Keratinocyte (primary cell): Measurements from ENCODE around the gene LRRC74B. TPM values are rescaled to one million over a fixed set of nuclear protein-coding genes. Genes with fewer than 3 reads are reported as not detected.
"Not testable (repeated sequence)": the region's sequence is repeated elsewhere in the genome, so short reads cannot be mapped to it uniquely, and the experiment has no call there.

Experiments
- DNase-seq: peaks from one replicate; pipeline ENCODE4 v3.0.0-alpha.2; 2011; ENCODE audit warnings: low read depth, missing footprints, low spot score
- FAIRE-seq: peaks from 2 replicates; lab custom pipeline; 2011; peaks lifted over from hg19 to GRCh38; lab: Jason Lieb, UNC
- H2AFZ ChIP-seq: 2 replicates; pipeline ENCODE4 v1.6.0; 2012; ENCODE audit warnings: low read length, control low read depth, inconsistent platforms; ENCODE audit not compliant: control insufficient read depth
- H3K27ac ChIP-seq: 2 replicates; pipeline ENCODE4 v1.5.1; 2011; ENCODE audit warnings: low read length; ENCODE audit not compliant: control insufficient read depth, insufficient read depth
- H3K27me3 ChIP-seq: 3 replicates; pipeline ENCODE4 v1.6.0; 2011; ENCODE audit warnings: low read length; ENCODE audit not compliant: control insufficient read depth, insufficient read depth; ENCODE audit errors: extremely low read depth
- H3K36me3 ChIP-seq, 2 experiments: 2 replicates in 1 of 2; 3 replicates in 1 of 2; pipeline ENCODE4 v1.5.1; 2011; ENCODE audit warnings: low read length in 2 of 2, mild to moderate bottlenecking in 1 of 2; ENCODE audit not compliant: control insufficient read depth in 2 of 2, insufficient read depth in 2 of 2; ENCODE audit errors: extremely low read depth in 1 of 2
- H3K4me1 ChIP-seq: 3 replicates; pipeline ENCODE4 v1.5.1; 2011; ENCODE audit warnings: low read length; ENCODE audit not compliant: control insufficient read depth, insufficient read depth; ENCODE audit errors: extremely low read depth
- H3K4me2 ChIP-seq: 3 replicates; pipeline ENCODE4 v1.6.0; 2011; ENCODE audit warnings: low read depth, low read length; ENCODE audit not compliant: control insufficient read depth, insufficient read depth; ENCODE audit errors: extremely low read depth
- H3K4me3 ChIP-seq, 3 experiments: fragments of 200-600 bp in 1 of 3; sonication (generic) in 1 of 3; 2 replicates in 2 of 3; 3 replicates in 1 of 3; pipeline ENCODE4 v1.5.1; 2011 to 2016; ENCODE audit warnings: low read length in 3 of 3, mild to moderate bottlenecking in 3 of 3, control low read depth in 2 of 3, inconsistent platforms in 1 of 3, low read depth in 1 of 3, mixed read lengths in 1 of 3, mixed run types in 1 of 3, moderate library complexity in 1 of 3; ENCODE audit not compliant: control insufficient read depth in 2 of 3, insufficient read depth in 2 of 3; ENCODE audit errors: extremely low read depth in 1 of 3
- H3K79me2 ChIP-seq: 2 replicates; pipeline ENCODE4 v1.6.0; 2012; ENCODE audit warnings: low read length; ENCODE audit not compliant: control insufficient read depth, insufficient read depth
- H3K9ac ChIP-seq: 3 replicates; pipeline ENCODE4 v1.6.0; 2011; ENCODE audit warnings: low read length; ENCODE audit not compliant: control insufficient read depth, insufficient read depth; ENCODE audit errors: extremely low read depth
- H3K9me1 ChIP-seq: 3 replicates; pipeline ENCODE4 v1.6.0; 2011; ENCODE audit warnings: low read length; ENCODE audit not compliant: control insufficient read depth, insufficient read depth; ENCODE audit errors: extremely low read depth
- H3K9me3 ChIP-seq: 2 replicates; pipeline ENCODE4 v1.5.1; 2012; ENCODE audit warnings: low read depth, low read length; ENCODE audit not compliant: control insufficient read depth
- H4K20me1 ChIP-seq: 3 replicates; pipeline ENCODE4 v1.6.0; 2011; ENCODE audit warnings: low read length; ENCODE audit not compliant: control insufficient read depth, insufficient read depth; ENCODE audit errors: extremely low read depth
- CTCF ChIP-seq, 3 experiments: IDR thresholded peaks in 1 of 3; conservative IDR thresholded peaks in 1 of 3; optimal IDR thresholded peaks in 1 of 3; 2 replicates in 2 of 3; 3 replicates in 1 of 3; pipeline versions ENCODE3 to v1.5.1; 2011; ENCODE audit warnings: low read length in 3 of 3, mild to moderate bottlenecking in 3 of 3, moderate library complexity in 2 of 3, control low read depth in 1 of 3, inconsistent platforms in 1 of 3; ENCODE audit not compliant: insufficient read depth in 2 of 3; ENCODE audit errors: extremely low read depth in 1 of 3
- EZH2 ChIP-seq: IDR thresholded peaks from one replicate; pipeline ENCODE4 v1.6.1; 2012; ENCODE audit warnings: inconsistent platforms, mild to moderate bottlenecking, low read length, moderate library complexity
- dilution Hi-C: fragments of 300-500 bp; cut with MboI; formaldehyde crosslinking; loops from one replicate; pipeline ENCODE4 v1.7.0; 2020; ENCODE audit warnings: low sequenced_read_pairs; ENCODE audit not compliant: extremely low pct_ligation_motif_present
- polyA plus RNA-seq, 5 experiments: library from polyadenylated mRNA; depleted of rRNA in 3 of 5; stranded (reverse) in 3 of 5; stranded (forward) in 1 of 5; unstranded in 1 of 5; fragments of >200 nt; gene quantifications; 1 replicate in 1 of 5; 2 replicates in 3 of 5; 3 replicates in 1 of 5; pipeline versions ENCODE4 v1.2.1 to v1.2.3, GENCODE V29; 2011 to 2012; ENCODE audit warnings: missing spikeins in 2 of 5, low read depth in 1 of 5, low replicate concordance in 1 of 5

The LRRC74B gene
- polyA plus RNA-seq, 1 donor (not counting 4 experiments of a cell fraction or from before 2014, with no cell fraction given): not detected

- Histone ChIP-seq H3K4me3 (no peak overlapping the region), H3K9me1 (no peaks in the 10 kb centered on the region), H4K20me1 (no peaks in the 10 kb centered on the region), H3K79me2 (no peaks in the 10 kb centered on the region), H3K36me3 (no peaks in the 10 kb centered on the region), H3K4me1 (peaks cover 21% of the 10 kb centered on the region), H3K27ac (no peak overlapping the region), H2AFZ (no peak overlapping the region), H3K9ac (no peak overlapping the region), H3K27me3 (no peaks in the 10 kb centered on the region), H3K4me2 (no peak overlapping the region), H3K9me3 (no peaks in the 10 kb centered on the region)
- FAIRE-seq (no peak), DNase-seq (no peak)
- TF ChIP-seq CTCF (optimal IDR thresholded peaks at IDR 0.05 in 1 of 3, IDR thresholded peaks at IDR 0.05 in 1 of 3, conservative IDR thresholded peaks at IDR 0.05 in 1 of 3; ENCODE audit: extremely low read depth in 1 of 3, insufficient read depth in 2 of 3, low read length in 3 of 3) (no peak), EZH2 (no peak)
- dilution Hi-C loops: no loop called here
These were observed 2.0 kb downstream of the LRRC74B start for GRCh38 chr22:21047730-21048129.

- not testable (repeated sequence) for FAIRE-seq
These were observed 2.7 kb downstream of the LRRC74B start for GRCh38 chr22:21048448-21048847.

GRCh38 chr22:21048965-21049364 lies 3.2 kb downstream of the LRRC74B start:
- H3K27ac ChIP-seq, DNase-seq, H3K4me2 ChIP-seq, H3K9me3 ChIP-seq, H3K79me2 ChIP-seq, H3K27me3 ChIP-seq, H2AFZ ChIP-seq, H3K9me1 ChIP-seq, H3K4me3 ChIP-seq, dilution Hi-C loops, H3K36me3 ChIP-seq, H4K20me1 ChIP-seq, FAIRE-seq, H3K9ac ChIP-seq: not testable (repeated sequence)
- peaks cover 15% of the 10 kb centered on the region for H3K4me1 ChIP-seq

More at GRCh38 chr22:21048448-21048847, 2.7 kb downstream of the LRRC74B start:
- H3K9me3 ChIP-seq, H3K9me1 ChIP-seq, H3K9ac ChIP-seq, H3K27me3 ChIP-seq, H4K20me1 ChIP-seq, DNase-seq, H3K27ac ChIP-seq, dilution Hi-C loops, H3K36me3 ChIP-seq, H3K4me2 ChIP-seq, H3K4me3 ChIP-seq, H3K79me2 ChIP-seq, H2AFZ ChIP-seq: not testable (repeated sequence)
- H3K4me1 ChIP-seq: peaks cover 20% of the 10 kb centered on the region
